Right lobe of liver (tissue), 4 donors: ENCODE results near the gene ELFN1.

Experiments
- CTCF ChIP-seq, 4 donors: fragments of 200-600 bp in 3 of 4; fragments of 450-650 bp in 1 of 4; IDR thresholded peaks; one replicate each; pipeline versions ENCODE4 v1.5.1 to v1.8.0; 2016 to 2022; ENCODE audit warnings: antibody characterized with exemption in 4 of 4, mild to moderate bottlenecking in 2 of 4
- POLR2A ChIP-seq: fragments of 450-650 bp; IDR thresholded peaks from one replicate; pipeline ENCODE4 v1.6.1; 2017; ENCODE audit warnings: antibody characterized with exemption, mild to moderate bottlenecking
- donor health status: DM: no; HTN: no; CAD: no.
- donor health status: DM: no; HTN: no; CAD: no.
- donor health status: DM: no; HTN: yes; CAD: no.

GRCh38 chr7:1757601-1758000 lies 87.5 kb downstream of the ELFN1 start:
- TF ChIP-seq CTCF (IDR thresholded peaks at IDR 0.05) (no peak), POLR2A (no peak)
